NCI-H460 (cell line): ENCODE measurements around the gene GGPS1. TPM values are rescaled to one million over a fixed set of nuclear protein-coding genes. Genes with fewer than 3 reads are reported as not detected.
A peak's percentile ranks its signal among the peaks of the same experiment; 100 is the strongest.
"Not testable (repeated sequence)": the region's sequence is repeated elsewhere in the genome, so short reads cannot be mapped to it uniquely, and the experiment has no call there.

Experiments
- DNase-seq: peaks from one replicate; pipeline ENCODE4 v3.0.0-alpha.2; 2016; ENCODE audit warnings: low read depth; ENCODE audit errors: extremely low read depth
- polyA plus RNA-seq: library from polyadenylated mRNA; depleted of rRNA; stranded (reverse); fragments of >200 nt; gene quantifications from 2 replicates; pipeline ENCODE4 v1.2.3, GENCODE V29; 2014; cell fraction: nucleus; rRNA removed
- total RNA-seq: library from RNA; depleted of rRNA; stranded (reverse); fragments of >200 nt; shearing (Covaris generic); gene quantifications from 2 replicates; pipeline ENCODE4 v1.2.3, GENCODE V29; 2014; rRNA removed

GGPS1 gene
- 75.6 and 80.4 TPM in 2 replicates for total RNA-seq
- polyA plus RNA-seq = 21.4 and 35.6 TPM in 2 replicates

DNA sequence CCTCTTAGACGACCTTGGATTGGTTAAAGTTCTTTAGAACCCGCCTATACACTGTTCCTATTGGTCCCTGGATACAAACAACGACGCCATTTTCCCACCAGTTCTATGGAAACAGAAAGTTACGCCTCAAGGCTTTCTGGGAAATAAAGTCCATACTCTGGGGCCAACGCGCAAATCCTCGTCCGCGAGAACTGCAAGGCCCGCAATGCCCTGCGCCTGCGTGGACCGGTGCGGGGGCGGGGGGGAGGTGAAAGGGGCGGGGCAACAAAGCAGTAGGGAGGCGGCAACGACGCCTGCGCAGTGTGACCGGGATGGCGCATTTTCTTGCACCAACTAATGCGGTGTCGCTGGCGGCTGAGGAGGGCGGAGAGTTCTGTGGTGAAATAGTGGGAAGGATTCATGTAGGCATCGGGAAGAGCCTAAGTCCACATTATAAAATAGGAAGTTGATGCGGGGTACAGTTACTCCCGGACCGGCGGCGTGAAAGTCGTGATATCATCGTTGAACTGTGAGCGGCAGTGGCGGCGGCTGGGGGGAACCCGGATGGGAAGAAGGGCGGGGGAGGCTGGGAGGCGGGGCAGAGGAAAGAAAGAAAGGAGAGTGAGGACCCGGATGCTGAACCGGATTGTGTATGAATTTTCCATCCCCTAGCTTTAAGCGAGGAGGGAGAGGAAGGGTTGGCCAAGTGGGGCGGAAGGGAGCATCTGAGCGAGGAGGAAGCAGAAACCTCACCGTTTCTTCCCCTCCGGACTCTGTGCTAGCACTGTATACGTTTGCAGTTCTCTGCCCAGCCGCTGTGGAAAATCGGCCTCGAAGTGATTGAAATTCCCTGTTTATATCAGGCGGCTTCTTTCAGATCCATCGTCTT lies at the start of gene GGPS1:
Gene GGPS1, plus strand, starts transcription at position 300 of the 868 bp plus-strand sequence. CDS start 6,695 bp downstream, outside the sequence.
- DNase-seq = peak; percentile 100

DNA sequence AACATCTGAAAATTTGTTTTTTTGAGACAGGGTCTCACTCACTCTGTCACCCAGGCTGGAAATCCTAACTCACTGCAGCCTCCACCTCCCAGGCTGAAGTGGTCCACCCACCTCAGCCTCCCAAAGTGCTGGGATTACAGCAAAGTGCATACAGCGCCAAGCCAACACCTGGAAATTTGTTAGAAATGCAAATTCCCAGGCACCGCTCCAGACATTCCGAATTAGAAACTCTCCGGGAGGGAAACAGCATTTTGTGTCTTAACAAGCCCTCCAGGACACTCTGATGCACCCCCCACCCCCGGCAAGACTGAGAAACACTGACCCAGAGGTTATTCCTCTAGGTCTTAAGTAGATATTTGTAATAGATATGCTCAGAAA lies 49.5 kb upstream of the GGPS1 start:
- DNase-seq = no peak

GRCh38 chr1:235279694-235280093 lies 48.7 kb upstream of the GGPS1 start:
- no peak for DNase-seq

GRCh38 chr1:235280467-235280866 lies 47.9 kb upstream of the GGPS1 start:
- DNase-seq = no peak

GRCh38 chr1:235283636-235284035 lies 44.7 kb upstream of the GGPS1 start:
- DNase-seq = not testable (repeated sequence)

DNA sequence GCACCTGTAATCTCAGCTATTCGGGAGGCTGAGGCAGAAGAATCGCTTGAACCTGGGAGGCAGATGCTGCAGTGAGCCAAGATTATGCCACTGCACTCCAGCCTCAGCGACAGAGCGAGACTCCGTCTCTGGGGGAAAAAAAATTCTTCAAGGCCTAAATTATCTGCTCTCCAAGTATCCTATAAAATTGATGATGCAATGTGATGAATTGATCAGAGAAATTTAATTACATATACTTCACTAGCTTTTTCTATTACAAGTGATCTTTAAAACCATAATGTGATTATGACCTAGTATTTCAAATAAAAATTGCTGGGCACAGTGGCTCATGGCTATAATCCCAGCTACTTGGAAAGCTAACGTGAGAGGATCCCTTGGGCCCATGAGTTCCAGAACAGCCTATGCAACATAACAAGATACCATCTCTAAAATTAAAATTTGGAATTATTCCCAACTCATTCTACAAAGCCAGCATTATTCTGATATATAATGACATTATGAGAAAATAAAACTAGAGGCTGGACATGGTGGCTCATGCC lies 44.1 kb upstream of the GGPS1 start:
- no peak for DNase-seq

DNA sequence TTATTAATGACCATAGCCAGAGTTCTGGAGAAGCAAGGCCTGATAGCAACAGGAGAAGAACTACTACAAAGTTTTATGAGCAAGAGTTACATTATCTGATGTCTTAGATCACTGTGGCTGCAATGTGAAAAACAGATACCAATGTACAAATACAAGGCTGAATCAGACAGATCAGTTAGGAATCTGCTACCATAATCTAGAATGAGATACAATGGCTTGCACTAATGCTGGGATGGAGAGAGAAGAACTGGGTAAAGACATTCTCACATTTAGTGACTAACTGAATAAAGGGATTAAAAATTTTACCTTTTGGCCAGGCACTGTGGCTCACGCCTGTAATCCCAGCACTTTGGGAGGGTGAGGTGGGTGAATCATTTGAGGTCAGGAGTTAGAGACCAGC lies 41.7 kb upstream of the GGPS1 start:
- no peak for DNase-seq

DNA sequence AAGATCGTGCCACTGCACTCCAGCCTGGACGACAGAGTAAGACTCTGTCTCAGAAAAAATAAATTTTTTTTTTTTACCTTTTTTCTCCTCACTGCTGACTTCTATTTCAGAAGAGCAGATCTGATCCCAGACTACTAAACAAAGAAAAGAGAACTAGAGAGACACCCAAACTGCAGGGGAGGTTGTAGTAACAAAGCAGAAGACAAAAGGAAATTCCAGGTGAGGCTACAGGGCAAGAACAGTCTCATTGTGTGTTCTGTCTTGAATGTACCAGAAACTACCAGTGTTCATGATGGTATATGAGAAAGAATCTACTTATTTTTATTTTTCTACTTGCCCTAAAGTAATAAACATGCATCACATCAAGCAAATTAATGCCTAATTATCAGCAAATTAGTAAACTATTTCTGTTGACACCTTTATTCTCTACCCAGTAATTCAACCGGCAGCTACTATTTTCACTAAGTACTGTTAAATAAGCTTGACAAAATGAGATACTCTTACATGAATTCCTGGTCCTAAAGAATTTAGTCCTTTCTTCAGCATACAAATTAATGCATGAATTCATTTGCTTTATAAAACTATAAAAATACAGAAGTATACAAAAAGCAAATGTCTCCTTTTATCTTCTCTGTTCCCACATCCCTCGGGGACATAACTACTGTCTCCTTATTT lies 41.0 kb upstream of the GGPS1 start:
- no peak for DNase-seq

GRCh38 chr1:235289859-235290739 lies 38.3 kb upstream of the GGPS1 start:
- DNase-seq = no peak

DNA sequence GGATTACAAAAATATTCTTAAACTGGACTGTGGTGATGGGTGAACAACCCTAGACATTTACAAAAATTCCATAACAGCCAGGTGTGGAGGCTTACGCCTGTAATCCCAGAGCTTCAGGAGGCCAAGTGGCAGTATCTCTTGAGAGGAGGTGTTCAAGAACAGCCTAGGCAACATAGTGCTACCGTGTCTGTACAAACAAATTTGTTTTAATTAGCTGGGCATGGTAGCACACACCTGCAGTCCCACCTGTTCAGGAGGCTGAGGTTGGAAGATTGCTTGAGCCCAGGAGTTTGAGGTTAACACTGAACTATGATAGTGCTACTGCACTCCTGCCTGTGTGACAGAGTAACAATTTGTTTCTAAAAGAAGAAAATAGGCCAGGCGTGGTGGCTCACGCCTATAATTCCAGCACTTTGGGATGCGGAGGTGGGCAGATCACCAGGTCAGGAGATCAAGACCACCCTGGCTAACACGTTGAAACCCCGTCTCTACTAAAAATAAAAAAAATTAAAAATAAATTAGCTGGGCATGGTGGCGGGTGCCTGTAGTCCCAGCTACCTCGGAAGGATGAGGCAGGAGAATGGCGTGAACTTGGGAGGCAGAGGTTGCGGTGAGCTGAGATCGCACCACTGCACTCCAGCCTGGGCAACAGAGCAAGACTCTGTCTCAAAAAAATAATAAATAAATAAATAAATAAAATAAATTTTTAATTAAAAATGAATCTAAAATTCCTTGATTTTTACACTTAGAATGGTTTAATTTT lies 37.4 kb upstream of the GGPS1 start:
- no peak for DNase-seq

GRCh38 chr1:235291599-235292091 lies 36.7 kb upstream of the GGPS1 start:
- no peak for DNase-seq

DNA sequence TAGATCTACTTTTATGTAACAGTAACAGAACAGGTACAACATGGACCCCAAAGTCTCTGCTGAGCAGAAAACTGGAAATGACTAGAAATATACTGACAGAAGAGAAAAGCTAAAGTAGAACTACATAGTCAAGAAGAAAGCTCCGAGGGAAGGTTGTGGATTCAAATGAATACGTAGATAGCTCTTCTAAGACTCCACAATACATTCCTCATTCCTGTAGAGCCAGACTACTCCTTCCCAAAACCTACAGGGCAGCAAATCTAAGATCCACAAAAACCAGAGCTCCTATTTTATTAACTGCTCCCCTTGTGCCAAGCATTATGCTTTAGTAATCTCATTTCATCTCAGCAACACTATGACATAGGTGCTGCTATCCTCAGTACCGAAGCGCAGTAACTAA lies 35.6 kb upstream of the GGPS1 start:
- DNase-seq = no peak

DNA sequence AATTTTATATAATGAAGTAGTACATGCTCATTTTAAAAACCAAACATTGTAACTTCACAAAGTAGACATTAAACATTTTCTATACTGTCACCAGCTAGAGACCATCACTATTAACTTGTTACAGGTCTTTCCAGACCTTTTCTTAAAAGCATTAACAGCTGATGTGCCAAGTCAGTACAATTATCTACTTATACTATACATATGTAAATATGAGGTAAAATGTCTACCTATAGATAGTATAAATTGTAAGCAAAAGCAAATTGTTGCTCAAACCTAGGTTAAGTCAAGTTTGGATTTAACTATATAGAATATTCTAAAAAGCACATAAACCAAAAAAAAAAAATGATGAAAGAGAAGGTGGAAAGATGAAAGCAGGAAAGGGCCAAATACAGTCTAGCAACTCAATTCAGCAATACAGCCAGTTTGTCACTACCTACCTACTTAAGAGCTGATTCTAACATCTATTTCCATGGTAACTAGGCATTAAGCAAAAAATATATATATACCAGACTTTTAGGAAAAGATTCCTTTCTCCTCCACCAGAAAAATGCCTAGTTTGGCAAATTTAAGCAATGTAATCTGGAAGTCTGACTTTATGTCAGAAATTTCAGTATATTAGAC lies 34.9 kb upstream of the GGPS1 start:
- no peak for DNase-seq

- DNase-seq = no peak
Measured at GRCh38 chr1:235295902-235296350, 32.4 kb upstream of the GGPS1 start.

GRCh38 chr1:235296729-235297128 lies 31.6 kb upstream of the GGPS1 start:
- DNase-seq = no peak

GRCh38 chr1:235297579-235297978 lies 30.8 kb upstream of the GGPS1 start:
- no peak for DNase-seq

- DNase-seq = no peak
Measured at GRCh38 chr1:235298758-235299157, 29.6 kb upstream of the GGPS1 start.

DNA sequence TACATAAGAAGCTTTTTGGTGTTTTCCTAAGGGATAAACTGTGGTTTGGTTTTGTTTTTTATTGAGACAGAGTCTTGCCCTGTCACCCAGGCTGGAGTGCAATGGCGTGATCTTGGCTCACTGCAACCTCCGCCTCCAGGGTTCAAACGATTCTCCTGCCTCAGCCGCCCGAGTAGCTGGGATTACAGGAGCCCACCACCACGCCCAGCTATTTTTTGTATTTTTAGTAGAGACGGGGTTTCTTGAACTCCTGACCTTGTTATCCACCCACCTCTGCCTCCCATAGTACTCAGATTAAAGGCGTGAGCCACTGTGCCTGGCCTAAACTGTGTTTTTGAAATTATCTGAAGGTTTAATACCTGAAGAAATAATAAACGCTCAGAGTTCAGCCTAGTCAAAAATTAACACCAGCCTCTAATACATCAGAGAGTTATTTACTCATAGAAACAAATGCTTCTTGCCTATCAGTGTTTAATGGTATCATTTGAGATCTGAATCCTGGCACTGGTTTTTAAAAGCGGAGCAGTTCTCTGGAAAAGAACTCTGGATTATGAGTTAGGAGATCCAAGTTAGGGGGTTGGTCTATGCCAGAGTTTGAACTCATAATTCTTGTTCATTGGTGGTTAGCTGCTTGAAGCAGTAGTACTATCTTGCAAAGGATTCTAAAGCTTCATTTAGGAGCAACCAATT lies 29.1 kb upstream of the GGPS1 start:
- no peak for DNase-seq

DNA sequence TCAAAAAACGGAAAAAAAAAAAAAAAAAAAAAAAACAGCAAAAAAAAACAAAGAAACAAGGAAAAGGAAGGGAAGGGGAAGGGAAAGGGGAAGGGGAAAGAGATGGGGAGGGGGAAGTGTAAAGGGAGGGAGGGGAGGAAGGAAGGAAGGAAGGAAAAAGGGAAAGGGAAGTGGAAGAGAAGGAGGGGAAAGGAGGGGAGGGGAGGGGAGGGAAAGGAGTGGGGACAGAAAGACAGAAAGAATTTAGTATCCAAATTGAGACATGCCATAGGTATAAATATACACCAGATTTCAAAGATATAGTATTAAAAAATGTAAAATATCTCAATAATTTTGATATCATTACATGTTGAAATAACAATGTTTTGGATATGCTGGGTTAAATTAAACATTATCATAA lies 26.2 kb upstream of the GGPS1 start:
- no peak for DNase-seq
